Superior temporal gyrus (tissue), 1 donor: ENCODE results near the gene QSER1.
"Not testable (repeated sequence)": the region's sequence is repeated elsewhere in the genome, so short reads cannot be mapped to it uniquely, and the experiment has no call there.

ENCODE experiments used
- DNase-seq: peaks from one replicate; pipeline ENCODE4 v3.0.0-alpha.2; 2016; ENCODE audit errors: extremely low spot score

QSER1 gene

DNA sequence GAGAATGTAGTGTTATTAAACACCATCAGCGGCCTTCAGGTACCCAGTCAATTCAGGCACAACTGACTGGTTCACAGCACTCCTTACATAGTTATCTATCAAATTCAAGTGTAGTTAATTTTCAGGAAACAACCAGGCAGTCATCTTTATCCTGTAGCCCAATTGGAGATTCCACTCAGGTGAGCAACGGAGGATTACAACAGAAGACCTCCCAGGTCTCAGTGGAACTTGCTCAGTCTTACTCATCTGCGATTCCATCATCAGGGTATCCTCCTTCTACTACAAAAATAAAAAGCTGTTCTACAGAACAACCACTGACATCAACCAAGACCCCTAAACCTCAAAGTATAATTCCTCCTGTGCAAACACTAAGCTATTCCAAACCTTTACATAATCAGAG lies 39.6 kb downstream of the QSER1 start:
- DNase-seq, result no peak

DNA sequence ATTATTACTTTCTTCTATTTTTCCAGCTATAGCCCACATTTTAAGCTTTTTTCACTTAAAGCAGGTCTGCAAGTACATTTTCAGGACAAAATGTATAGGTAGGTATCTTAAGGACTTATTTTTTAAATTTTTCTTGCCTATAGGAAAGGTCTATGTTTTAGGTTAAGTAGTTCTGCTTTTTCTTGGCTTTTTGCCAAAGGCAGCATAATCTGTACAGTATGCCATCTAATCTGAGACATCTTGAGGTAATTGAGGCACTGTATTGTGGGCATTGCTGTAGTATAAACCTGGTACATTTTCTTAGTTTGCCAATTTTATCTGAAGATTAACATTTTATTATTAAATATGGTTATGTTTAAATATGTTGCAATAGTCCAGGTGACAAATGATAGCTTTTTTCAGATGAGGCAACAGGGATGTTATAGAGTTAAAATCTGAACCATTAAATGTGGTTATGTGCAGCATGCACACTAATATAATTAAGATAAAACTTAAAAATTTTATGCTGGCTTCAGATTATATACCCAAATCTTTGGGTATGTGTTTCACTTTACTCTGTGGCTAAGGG lies 42.9 kb downstream of the QSER1 start:
- no peak for DNase-seq

DNA sequence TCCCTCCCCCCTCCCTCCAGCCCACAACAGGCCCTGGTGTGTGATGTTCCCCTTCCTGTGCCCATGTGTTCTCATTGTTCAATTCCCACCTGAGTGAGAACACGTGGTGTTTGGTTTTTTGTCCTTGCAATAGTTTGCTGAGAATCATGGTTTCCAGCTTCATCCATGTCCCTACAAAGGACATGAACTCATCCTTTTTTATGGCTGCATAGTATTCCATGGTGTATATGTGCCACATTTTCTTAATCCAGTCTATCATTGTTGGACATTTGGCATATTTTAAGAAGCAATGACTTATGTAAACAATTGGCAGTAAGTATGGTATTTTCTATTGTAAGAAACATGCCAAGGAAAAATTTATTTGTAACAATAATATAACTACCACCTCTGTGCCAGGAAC lies 43.6 kb downstream of the QSER1 start:
- DNase-seq, result not testable (repeated sequence)

DNA sequence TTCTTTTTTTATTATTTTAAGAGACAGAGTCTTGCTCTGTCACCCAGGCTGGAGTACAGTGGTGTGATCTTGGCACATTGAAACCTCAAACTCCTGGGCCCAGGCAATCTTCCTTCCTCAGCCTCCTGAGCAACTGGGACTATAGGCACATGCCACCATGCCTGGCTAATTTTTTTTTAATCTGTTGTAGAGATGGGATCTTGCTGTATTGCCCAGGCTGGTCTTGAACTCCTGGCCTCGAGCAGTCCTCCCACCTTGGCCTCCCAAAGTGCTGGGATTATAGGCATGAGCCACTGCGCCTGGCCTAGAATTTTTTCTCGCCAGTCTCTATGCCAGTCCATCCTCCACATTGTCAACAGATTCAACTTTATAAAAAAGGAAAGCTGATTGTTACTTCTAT lies 44.7 kb downstream of the QSER1 start:
- DNase-seq, result not testable (repeated sequence)

DNA sequence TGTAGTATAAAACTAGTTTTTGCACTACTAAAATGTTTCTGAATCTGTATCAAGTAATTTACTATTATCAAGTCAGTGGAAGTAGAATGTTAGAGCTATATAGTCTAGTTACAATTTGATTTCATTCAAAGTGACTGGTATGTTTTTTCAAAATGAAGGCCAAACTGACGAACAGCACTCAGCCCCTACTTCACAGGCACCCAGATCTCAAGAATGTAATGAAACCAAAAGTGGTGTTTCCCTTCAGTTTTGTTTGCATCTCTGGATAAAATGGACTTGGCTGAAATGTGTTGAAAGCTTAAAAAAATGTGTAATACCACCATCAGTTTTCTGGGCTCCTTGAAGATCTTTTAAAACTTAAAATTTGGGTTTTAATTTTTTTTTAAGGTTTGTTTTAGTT lies 46.4 kb downstream of the QSER1 start:
- DNase-seq, result no peak

DNA sequence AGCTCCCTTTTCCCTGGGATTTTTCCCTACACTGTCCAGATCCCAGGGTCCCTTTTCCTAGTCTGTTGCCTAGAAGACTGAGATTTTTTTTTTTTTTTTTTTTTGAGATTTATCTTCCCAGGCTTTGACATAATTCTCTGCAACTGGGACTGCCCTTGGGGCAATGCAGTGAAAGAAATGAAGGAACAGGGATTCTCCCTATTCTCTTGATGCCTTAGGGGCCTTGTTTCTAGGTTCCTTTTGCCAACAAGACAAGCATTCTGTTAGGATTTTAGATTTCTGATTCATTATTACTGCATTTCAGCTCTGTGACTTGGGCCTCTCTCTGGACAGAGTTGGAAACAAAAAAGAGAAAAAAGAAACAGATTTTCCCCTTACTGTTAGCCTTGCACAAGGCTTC lies 47.3 kb downstream of the QSER1 start:
- no peak for DNase-seq

DNA sequence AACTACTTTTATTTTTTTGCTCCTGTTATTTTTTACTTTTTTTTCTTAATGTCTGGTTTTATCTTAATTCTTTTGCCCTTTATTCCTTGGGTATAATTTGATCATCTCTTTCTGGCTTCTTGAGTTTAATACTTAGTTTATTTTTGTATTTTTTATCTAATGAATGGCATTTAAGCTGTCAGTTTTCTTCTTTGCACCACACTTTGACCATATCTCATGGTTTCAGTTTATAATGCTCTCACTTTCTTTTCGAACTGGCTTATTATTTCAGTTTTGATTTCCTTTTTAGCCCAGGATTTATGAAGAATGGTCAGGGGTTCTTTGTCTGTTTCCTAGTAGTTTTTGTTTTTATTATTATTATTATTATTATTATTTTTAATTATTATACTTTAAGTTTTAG lies 48.3 kb downstream of the QSER1 start:
- no peak for DNase-seq

DNA sequence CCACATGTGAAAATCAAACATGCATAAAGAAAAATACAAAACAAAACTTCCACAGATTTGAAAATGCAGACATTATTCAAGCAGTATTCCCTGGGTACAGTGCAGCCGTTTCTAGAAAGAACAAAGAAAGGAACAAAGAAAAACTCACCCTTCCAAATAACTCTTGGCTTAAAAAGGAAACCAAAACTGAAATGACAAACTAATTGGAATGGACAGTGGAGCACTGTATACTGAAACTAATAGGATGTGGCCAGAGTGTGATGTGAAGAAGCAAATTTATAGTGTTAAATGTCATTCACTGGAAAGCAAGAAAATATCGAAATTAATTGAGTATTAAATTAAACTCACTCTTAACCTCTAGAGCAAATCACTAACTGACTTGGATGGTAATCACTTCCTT lies 55.4 kb downstream of the QSER1 start:
- no peak for DNase-seq

DNA sequence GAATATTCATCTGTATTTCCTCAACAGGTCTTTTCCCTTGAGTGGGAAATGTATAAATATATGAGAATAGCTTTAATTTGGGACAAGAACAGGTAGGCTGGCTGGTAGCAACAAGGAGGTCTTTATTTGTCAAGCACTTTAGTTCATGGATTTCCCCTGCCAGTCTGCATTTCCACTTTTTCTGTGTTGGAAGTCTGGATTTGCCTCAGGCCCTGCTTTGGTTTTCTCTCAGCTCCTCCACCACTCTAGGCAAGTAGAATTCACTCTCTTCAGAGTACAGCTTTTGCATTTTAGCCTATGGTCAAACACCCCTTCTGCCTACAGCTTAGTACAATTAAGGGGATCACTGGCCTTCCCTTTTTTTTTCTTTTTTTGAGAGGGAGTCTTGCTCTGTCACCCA lies 57.1 kb downstream of the QSER1 start:
- no peak for DNase-seq

DNA sequence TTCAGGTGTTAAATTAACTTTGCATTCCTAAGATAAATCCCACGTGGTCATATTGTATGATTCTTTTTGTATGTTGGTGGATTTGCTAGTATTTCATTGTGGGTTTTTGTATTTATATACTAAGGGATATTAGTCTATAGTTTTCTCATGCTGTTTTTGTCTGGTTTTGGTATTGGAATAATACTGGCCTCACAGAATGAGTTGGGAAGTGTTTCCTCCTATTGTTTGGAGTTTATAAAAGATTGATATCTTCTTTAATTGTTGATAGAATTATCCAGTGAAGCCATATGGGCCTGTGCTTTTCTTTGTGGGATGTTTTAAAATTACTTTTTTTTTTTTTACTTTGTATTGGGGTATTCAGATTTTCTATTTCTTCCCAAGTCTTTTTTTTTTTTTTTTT lies 59.8 kb downstream of the QSER1 start:
- no peak for DNase-seq

DNA sequence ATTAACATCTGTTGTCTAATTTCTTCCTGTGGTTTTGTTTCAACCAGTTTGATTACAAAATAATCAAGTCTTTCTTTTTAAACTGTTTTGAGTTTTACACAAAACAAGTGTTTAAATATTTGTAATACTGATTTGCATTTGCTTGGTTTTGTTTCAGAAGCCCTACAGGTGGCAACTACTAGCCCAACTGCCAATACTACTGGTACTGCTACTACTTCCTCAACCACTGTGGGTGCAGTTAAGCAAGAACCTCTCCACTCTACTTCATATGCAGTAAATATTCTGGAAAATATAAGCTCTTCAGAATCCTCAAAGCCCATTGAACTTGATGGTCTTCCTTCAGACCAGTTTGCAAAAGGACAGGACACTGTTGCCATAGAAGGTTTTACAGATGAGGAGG lies 61.1 kb downstream of the QSER1 start:
- DNase-seq, result no peak

DNA sequence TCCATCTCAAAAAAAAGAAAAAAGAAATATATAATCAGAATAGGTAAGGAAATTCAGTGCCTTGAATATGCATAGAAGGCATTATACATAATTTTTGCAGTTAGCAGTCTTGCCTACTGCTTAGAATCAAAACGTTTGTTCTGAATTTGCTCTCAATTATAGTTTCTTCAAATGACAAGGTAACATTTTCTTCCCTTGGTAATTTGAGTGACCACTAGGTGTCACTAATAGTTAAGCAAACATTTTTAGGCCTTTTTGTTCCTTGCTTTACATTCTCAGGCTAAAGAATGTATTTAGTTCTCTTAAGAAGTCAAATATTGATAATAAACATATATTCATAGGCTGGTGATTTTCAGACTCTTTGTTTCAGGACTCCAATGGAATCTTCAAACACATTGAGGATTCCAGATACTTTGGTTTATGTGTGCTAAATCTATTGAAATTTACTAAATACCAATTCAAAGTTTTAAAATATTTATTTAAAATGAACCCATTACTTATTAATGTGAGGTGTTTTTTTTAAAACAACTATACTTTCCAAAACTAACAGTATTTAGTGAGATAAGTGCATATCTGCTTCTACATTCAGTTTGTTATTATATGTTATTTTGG lies 68.0 kb downstream of the QSER1 start:
- DNase-seq, result peak; percentile 91

DNA sequence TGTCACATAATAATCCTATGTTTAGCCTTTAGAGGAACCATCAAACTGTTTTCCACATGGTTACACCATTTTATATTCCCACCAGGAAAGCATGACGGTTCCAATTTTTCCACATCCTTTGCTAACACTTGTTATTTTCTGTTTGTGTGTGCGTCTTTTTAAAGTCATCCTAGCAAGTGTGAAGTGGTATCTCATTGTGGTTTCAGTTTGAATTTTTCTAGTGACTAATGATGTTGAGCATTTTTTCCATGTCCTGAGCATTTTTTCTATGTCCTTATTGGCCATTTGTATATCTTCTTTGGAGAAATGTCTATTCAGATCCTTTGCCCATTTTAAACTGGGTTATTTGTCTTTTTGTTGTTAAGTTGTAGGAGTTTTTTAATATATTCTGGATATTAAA lies 69.4 kb downstream of the QSER1 start:
- DNase-seq, result no peak

DNA sequence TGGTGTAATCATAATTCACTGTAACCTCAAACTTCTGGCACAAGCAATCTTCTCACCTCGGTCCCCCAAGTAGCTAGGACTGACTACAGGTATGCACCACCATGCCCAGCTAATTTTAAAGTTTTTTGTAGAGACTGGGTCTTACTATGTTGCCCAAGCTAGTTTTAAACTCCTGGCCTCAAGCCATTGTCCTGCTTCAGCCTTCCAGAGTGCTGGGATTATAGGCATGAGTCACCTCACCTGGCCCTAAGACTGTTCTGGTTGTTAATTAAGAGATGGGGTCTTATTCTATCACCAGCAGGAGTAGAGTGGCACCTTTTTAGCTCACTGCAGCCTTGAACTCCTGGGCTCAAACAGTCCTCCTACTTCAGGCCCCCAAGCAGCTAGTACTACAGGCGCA lies 71.1 kb downstream of the QSER1 start:
- DNase-seq, result no peak

DNA sequence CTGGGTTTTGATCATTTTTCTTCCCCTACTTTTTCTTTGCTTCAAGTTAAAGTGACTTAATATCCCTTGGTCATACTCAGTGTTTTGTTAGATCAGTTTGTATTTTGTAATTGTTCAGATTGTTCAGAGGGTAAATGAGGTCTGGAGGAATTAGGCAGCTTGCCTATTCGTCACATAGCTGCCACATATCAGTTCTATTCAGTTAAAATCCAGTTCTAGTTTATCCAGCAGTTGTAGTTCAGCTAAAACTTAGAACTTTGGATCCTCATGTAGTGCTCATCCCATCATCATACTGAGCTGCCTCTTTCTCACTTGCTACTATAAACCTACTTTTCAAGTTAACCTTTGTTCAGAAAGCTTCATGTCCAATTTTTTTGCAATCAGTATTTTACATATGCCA lies 75.9 kb downstream of the QSER1 start:
- DNase-seq, result no peak

DNA sequence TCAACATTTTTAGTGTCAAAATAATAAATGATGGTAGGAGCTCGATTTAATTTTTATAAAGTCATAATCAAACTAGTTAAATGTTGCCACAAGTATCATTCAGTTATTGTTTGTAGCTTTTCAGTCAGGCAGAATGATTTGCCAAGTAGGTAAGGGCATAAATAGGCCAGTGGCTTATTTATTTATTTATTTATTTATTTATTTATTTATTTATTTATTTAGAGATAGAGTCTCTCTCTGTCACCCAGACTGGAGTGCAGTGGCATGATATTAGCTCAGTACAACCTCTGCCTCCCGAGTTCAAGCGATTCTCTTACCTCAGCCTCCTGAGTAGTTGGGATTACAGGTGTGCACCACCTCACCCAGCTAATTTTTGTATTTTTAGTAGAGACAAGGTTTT lies 79.6 kb downstream of the QSER1 start:
- DNase-seq, result not testable (repeated sequence)

DNA sequence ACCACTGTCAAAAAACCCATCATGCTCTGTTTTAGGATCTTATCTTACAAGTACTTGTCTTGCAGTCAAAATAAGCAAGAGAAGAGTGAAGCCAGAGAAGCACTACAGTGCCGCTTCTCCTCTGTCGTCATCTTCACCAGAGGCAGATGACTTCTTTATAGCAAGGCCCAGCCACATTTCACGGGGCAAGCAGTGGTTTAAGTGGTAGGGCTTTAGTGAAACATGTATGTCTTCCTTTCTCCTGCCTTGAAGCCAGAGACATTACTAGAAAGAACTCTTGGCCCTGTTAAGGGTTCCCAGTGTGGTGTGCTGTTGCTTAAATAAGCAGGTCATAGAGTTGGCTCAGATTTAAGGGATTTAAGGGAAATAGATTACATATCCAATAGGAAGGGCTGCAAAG lies 80.2 kb downstream of the QSER1 start:
- no peak for DNase-seq

DNA sequence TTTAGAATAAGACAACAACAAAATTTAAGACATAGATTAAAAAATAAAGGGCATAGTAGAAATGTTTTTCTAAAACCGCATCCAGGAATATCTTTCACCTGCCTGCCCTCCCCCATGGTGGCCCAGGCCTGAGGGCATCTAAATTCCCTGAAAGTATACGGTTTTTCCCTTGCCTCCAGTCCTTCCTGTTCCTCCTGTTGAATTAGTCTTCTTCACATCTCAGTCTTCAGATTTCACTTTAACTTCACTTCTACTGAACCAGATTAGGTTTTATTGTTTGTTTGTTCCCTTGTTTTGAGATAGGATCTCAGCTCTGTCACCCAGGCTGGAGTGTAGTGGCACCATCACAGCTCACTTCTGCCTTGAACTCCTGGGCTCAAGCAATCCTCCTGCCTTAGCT lies 90.0 kb downstream of the QSER1 start:
- no peak for DNase-seq

DNA sequence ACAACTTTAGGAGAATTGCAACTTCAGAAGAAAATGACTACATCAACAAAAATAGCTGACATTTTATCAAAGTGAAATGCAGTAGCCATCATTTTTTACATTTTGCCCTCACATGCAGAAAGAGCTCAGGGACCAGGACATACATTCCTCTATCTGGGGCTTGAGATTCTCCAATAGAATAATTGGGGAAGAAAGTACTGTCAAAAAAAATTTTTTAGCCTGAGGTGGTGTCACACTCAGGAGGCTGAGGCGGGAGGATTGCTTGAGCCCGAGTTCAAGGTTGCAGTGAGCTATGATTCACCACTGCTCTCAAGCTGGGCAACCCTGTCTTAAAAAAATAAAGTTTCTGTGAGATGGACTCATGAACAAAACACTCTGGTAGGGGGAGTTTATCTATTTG lies 90.9 kb downstream of the QSER1 start:
- no peak for DNase-seq

DNA sequence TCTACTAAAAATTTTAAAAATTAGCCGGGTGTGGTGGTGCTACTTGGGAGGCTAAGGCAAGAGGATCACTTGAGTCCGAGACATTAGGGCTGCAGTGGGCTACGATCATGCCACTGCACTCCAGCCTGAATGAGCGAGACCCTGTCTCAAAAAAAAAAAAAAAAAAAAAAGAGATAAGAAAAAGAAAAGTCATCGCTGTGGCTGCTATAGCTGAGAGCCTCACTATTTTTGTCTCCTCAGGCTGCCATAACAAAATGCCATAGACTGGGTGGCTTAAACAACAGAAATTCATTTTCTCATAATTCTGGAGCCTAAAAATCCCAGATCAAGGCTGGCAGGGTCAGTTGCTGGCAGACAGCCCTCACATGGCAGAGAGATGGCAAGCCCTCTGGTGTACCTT lies 93.0 kb downstream of the QSER1 start:
- no peak for DNase-seq

DNA sequence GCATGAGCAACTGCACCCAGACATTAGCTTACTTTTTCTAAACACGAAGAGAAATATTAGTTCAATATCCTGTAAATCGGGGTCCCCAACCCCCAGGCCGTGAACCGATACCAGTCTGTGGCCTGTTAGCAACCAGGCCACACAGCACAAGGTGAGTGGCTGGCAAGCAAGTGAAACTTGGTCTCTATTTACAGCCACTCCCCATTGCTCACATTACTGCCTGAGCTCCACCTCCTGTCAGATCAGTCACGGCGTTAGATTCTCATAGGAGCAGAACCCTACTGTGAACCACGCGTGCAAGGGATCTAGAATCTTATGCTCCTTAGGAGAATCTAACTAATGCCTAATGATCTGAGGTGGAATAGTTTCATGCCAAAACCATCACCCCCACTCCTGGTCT lies 95.2 kb downstream of the QSER1 start:
- no peak for DNase-seq

DNA sequence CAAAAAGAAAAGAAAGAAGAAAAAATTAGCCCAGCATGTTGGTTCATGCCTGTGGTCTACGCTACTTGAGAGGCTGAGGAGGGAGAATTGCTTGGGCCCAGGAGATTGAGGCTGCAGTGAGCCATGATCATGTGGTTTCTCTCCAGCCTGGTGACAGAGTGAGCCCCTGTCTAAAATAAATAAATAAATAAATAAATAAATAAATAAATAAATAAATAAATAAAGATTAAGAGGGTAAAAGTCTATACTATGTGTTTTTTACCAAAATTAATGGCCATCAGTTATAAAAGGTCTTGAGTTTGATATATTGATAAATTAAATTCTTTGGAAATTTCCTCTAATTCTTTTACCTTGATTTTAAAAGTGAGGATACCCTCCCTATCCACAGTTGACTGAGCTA lies 97.9 kb downstream of the QSER1 start:
- no peak for DNase-seq

DNA sequence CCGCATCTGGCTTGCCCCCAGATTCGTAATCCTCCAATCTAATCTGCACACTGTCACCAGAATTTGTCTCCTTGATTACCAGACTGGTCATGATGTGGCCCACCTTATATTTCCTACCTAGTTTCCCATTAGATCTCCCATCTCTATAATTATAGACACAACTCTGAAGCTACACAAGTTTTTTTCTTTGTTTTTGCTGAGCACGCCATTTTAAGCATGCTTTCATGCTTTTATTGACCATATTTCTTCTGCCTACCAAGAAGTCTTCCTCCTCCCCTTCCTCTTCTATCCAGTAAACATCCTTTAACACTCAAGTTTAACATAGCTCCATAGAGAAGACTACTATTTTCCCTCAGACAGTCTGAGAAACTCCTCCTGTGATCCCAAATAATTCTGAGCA lies 98.8 kb downstream of the QSER1 start:
- no peak for DNase-seq

DNA sequence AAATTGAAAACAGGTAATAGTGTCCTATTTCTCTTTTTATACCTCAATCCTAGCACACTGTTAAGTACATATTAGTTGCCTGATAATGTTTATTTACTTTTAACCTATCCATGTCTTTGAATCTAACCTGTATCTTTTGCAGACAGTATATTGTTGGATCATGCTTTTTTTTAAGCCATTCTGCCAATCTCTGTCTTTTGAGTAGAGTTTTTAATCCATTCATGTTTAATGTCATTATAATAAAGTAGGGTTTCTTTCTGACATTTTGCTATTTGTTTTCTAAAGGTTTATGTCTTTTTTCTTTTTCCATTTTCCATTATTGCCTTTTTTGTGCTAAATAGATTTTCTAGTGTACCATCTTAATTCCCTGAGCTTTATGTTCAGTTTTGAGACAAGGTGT lies 99.3 kb downstream of the QSER1 start:
- no peak for DNase-seq
